GM12872 (cell line): ENCODE results near the gene SPTBN4.

Experiments
- TF ChIP-seq, protein P1 (sequence below): IDR thresholded peaks from 3 replicates; pipeline ENCODE4 v1.5.1; 2011; ENCODE audit warnings: low read depth, mild to moderate bottlenecking, low read length, moderate library complexity; ENCODE audit not compliant: insufficient read depth

Gene SPTBN4

GRCh38 chr19:40457953-40458596 lies 8.7 kb upstream of the SPTBN4 start:
- TF ChIP-seq, protein P1, sequence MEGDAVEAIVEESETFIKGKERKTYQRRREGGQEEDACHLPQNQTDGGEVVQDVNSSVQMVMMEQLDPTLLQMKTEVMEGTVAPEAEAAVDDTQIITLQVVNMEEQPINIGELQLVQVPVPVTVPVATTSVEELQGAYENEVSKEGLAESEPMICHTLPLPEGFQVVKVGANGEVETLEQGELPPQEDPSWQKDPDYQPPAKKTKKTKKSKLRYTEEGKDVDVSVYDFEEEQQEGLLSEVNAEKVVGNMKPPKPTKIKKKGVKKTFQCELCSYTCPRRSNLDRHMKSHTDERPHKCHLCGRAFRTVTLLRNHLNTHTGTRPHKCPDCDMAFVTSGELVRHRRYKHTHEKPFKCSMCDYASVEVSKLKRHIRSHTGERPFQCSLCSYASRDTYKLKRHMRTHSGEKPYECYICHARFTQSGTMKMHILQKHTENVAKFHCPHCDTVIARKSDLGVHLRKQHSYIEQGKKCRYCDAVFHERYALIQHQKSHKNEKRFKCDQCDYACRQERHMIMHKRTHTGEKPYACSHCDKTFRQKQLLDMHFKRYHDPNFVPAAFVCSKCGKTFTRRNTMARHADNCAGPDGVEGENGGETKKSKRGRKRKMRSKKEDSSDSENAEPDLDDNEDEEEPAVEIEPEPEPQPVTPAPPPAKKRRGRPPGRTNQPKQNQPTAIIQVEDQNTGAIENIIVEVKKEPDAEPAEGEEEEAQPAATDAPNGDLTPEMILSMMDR, result no peak

DNA sequence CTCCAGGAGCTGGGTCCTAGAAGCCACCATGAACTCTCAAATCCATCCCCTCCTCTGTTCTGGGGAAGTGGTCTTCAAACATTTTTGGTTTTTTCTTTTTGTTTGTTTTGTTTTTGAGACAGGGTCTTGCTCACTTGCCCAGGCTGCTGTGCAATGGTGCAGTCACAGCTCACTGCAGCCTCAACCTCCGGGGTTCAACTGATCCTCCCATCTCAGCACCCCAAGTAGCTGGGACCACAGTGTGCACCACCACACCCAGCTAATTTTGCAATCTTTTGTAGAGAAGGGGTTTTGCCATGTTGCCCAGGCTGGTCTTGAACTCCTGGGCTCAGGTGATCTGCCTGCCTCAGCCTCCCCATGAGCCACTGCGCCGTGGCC lies 8.2 kb upstream of the SPTBN4 start:
- TF ChIP-seq, protein P1, result no peak

DNA sequence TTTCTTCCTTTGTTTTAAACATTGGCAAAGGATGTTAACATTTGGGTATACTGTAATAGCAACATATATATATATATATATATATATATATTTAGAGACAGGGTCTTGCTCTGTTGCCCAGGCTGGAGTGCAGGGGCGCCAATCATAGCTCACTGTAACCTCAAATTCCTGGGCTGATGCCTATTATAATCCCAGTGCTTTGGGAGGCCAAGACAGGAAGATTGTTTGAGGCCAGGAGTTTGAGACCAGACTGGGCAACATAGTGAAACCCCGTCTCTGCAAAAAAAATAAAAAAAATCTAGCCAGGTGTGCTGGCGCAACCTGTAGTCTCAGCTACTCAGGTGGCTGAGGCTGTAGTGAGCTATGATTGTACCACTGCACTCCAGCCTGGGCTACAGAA lies 6.6 kb upstream of the SPTBN4 start:
- TF ChIP-seq, protein P1, result no peak

DNA sequence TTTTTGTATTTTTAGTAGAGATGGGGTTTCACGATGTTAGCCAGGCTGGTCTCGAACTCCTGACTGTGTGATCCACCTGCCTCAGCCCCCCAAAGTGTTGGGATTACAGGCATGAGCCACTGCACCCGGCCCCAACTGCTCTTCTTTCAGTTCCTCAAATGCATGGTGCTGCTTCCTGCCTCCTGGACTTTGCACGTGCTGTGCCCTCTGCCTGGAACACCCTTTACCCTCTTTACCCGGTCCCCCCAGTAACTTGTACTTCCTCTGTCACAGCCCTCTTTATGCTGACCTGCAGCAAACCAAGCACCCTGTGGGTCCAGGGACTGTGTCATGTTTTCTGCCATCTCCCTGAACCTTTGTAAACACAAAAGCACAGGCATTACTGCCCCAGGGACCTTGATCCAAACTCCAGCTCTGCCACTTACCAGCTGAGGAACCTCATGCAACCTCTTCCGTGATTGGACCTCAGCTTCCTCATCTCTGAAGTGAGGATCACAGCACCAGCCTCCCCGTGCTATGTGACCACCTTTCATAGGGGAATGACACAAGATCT lies 5.1 kb upstream of the SPTBN4 start:
- TF ChIP-seq, protein P1, result no peak

GRCh38 chr19:40464059-40465024 lies 2.5 kb upstream of the SPTBN4 start:
- TF ChIP-seq, protein P1, result peak; percentile 89

DNA sequence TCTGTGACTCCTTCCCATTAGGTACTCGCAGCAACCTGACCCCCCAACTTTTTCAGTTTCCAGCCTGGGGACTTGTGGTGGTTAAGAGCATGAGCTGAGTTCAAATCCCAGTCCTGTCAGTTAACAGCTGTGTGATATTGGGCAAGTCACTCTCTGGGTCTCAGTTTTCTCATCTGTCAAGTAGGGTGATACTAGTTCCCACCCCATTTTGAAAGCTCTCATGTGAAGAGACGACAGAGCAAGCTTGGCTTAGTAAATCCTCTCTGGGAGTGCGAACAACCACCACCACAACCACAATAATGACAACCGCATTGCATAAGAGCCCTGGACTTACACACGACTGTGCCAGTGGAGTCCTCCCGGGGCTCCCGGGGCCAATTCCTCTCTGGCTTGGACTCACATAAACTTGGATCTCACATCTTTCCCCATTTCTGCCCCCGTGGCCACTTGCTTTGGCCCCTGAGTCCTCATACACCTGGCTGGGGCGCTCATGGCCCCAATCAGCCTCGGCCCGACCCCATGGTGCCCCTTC lies 1.7 kb upstream of the SPTBN4 start:
- TF ChIP-seq, protein P1, result no peak
